Measurements from ENCODE around the gene ABCC1.

DNA sequence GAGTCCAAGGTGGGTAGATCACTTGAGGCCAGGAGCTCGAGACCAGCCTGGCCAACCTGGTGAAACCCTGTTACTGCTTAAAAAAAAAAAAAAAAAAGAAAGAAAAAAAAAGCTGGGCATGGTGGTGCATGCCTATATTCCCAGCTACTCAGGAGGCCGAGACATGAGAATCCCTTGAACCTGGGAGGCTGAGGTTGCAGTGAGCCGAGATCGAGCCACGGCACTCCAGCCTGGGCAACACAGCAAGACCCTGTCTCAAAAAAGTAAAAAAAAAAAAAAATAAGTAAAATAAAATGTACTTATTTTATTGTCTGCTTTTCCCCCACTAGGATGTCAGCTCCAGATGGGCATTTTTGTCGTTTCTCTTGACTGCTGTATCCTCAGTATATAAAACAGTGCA, 107.7 kb downstream of the ABCC1 start:
- TF ChIP-seq, protein P1, sequence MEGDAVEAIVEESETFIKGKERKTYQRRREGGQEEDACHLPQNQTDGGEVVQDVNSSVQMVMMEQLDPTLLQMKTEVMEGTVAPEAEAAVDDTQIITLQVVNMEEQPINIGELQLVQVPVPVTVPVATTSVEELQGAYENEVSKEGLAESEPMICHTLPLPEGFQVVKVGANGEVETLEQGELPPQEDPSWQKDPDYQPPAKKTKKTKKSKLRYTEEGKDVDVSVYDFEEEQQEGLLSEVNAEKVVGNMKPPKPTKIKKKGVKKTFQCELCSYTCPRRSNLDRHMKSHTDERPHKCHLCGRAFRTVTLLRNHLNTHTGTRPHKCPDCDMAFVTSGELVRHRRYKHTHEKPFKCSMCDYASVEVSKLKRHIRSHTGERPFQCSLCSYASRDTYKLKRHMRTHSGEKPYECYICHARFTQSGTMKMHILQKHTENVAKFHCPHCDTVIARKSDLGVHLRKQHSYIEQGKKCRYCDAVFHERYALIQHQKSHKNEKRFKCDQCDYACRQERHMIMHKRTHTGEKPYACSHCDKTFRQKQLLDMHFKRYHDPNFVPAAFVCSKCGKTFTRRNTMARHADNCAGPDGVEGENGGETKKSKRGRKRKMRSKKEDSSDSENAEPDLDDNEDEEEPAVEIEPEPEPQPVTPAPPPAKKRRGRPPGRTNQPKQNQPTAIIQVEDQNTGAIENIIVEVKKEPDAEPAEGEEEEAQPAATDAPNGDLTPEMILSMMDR (conservative IDR thresholded peaks at IDR 0.05; ENCODE audit: low read length) = no peak
- no peak for TF ChIP-seq EZH2phosphoT487 (IDR thresholded peaks at IDR 0.05; ENCODE audit: borderline replicate concordance)

All from Loucy (cell line).